ENCODE measurements around the gene MTX1. TPM values are rescaled to one million over a fixed set of nuclear protein-coding genes. Genes with fewer than 3 reads are reported as not detected.

MTX1 gene
- total RNA-seq, 2 donors from 2014 or later = 49.6 to 57.1 TPM

- Histone ChIP-seq H3K9me3 (no peaks in the 10 kb centered on the region), H3K27me3 (replicated peaks; ENCODE audit: insufficient read depth) (peaks cover 2% of the 10 kb centered on the region), H3K4me3 (no peak overlapping the region), H3K36me3 (no peaks in the 10 kb centered on the region), H3K27ac (no peak overlapping the region), H3K4me1 (replicated peaks) (no peaks in the 10 kb centered on the region)
- no peak for DNase-seq (ENCODE audit: low spot score)
- intact Hi-C loops (cut with DNase I) = no loop called here
- WGBS = 90% methylated on average over 9 of the region's 9 CpGs
- TF ChIP-seq POLR2A (IDR thresholded peaks at IDR 0.05) (no peak), POLR2AphosphoS5 (IDR thresholded peaks at IDR 0.05) (no peak), CTCF (IDR thresholded peaks at IDR 0.05) (no peak)
These were observed 30.6 kb upstream of the MTX1 start for GRCh38 chr1:155177918-155178281.

GRCh38 chr1:155178441-155179111 lies 29.9 kb upstream of the MTX1 start:
- Histone ChIP-seq H3K36me3 (no peaks in the 10 kb centered on the region), H3K27ac (no peak overlapping the region), H3K27me3 (replicated peaks; ENCODE audit: insufficient read depth) (peaks cover 2% of the 10 kb centered on the region), H3K4me3 (no peak overlapping the region), H3K4me1 (replicated peaks) (no peaks in the 10 kb centered on the region), H3K9me3 (no peaks in the 10 kb centered on the region)
- DNase-seq (ENCODE audit: low spot score) = no peak
- intact Hi-C loops (cut with DNase I) = no loop called here
- 85% methylated on average over 29 of the region's 30 CpGs for WGBS
- TF ChIP-seq CTCF (IDR thresholded peaks at IDR 0.05) (no peak), POLR2A (IDR thresholded peaks at IDR 0.05) (no peak), POLR2AphosphoS5 (IDR thresholded peaks at IDR 0.05) (no peak)

- 93% methylated on average over 31 of the region's 31 CpGs for WGBS
- no peaks in the 10 kb centered on the region for H3K36me3 ChIP-seq
- no peak for TF ChIP-seq POLR2AphosphoS5 (IDR thresholded peaks at IDR 0.05)
- no peak for TF ChIP-seq CTCF (IDR thresholded peaks at IDR 0.05)
- TF ChIP-seq POLR2A (IDR thresholded peaks at IDR 0.05) = no peak
- no peak for DNase-seq (ENCODE audit: low spot score)
- no peaks in the 10 kb centered on the region for H3K9me3 ChIP-seq
- intact Hi-C loops (cut with DNase I) = no loop called here
- no peaks in the 10 kb centered on the region for H3K4me1 ChIP-seq (replicated peaks)
- H3K27ac ChIP-seq = no peak overlapping the region
- no peaks in the 10 kb centered on the region for H3K27me3 ChIP-seq (replicated peaks; ENCODE audit: insufficient read depth)
- H3K4me3 ChIP-seq = no peak overlapping the region
These were observed 29.1 kb upstream of the MTX1 start for GRCh38 chr1:155179112-155180031.

GRCh38 chr1:155181371-155182051 lies 27.0 kb upstream of the MTX1 start:
- Histone ChIP-seq H3K9me3 (no peaks in the 10 kb centered on the region), H3K4me1 (replicated peaks) (no peaks in the 10 kb centered on the region), H3K36me3 (no peaks in the 10 kb centered on the region), H3K27ac (no peak overlapping the region), H3K27me3 (replicated peaks; ENCODE audit: insufficient read depth) (no peaks in the 10 kb centered on the region), H3K4me3 (no peak overlapping the region)
- no peak for DNase-seq (ENCODE audit: low spot score)
- intact Hi-C loops (cut with DNase I) = no loop called here
- 86% methylated on average over 18 of the region's 18 CpGs for WGBS
- no peak for TF ChIP-seq POLR2A (IDR thresholded peaks at IDR 0.05)
- TF ChIP-seq POLR2AphosphoS5 (IDR thresholded peaks at IDR 0.05) = no peak
- TF ChIP-seq CTCF (IDR thresholded peaks at IDR 0.05) = no peak
